SJCRH30 (cell line): ENCODE results near the gene EHBP1. TPM values are rescaled to one million over a fixed set of nuclear protein-coding genes. Genes with fewer than 3 reads are reported as not detected.

Experiments used
- DNase-seq, 2 experiments: peaks; one replicate each; pipeline ENCODE4 v3.0.0-alpha.2; 2015 to 2020
- H3K27ac ChIP-seq: fragments of 250-450 bp; sonication (Bioruptor Pico); 2 replicates; pipeline ENCODE4 v1.5.1; 2020; ENCODE audit warnings: mild to moderate bottlenecking, moderate library complexity
- H3K27me3 ChIP-seq: fragments of 250-450 bp; sonication (Bioruptor Pico); 2 replicates; pipeline ENCODE4 v1.5.1; 2020; ENCODE audit warnings: mild to moderate bottlenecking, moderate library complexity
- H3K36me3 ChIP-seq: fragments of 250-450 bp; sonication (Bioruptor Pico); 2 replicates; pipeline ENCODE4 v1.5.1; 2020; ENCODE audit warnings: mild to moderate bottlenecking, moderate library complexity
- H3K4me1 ChIP-seq: fragments of 250-450 bp; sonication (Bioruptor Pico); 2 replicates; pipeline ENCODE4 v1.5.1; 2020; ENCODE audit warnings: mild to moderate bottlenecking, moderate library complexity
- H3K4me3 ChIP-seq: fragments of 250-450 bp; sonication (Bioruptor Pico); 2 replicates; pipeline ENCODE4 v1.5.1; 2020; ENCODE audit warnings: mild to moderate bottlenecking, moderate library complexity
- H3K9me3 ChIP-seq: fragments of 250-450 bp; sonication (Bioruptor Pico); replicated peaks from 2 replicates; pipeline ENCODE4 v1.5.1; 2020; ENCODE audit warnings: mild to moderate bottlenecking, moderate library complexity
- total RNA-seq: library from RNA; depleted of rRNA; stranded (reverse); fragments of >200 nt; shearing (Covaris generic); gene quantifications from 2 replicates; pipeline ENCODE4 v1.2.3, GENCODE V29; 2014

The EHBP1 gene
- total RNA-seq, 1 experiment from 2014 or later: 32.7 TPM

DNA sequence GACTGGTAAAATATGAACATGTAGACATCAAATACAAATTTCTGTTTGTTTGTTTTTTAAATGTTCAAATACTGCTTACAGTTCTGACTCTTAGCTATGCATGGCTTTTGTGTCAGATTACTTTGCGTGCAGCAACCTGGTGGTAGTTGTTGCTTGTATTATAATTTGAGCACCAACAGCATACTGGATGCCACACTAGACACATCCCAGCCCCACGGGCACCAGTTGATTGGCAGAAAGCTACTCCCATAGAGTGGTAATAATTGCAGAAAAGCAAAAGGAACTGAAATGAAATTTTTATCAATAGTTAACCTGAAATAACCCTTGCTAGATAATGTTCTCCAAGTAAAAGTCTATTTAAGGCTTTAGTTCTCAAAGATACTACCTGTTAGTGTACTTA is 91.6 kb downstream of the EHBP1 start:
- H3K36me3 ChIP-seq: no peaks in the 10 kb centered on the region
- no peak for DNase-seq
- peaks cover 23% of the 10 kb centered on the region for H3K4me1 ChIP-seq
- H3K27me3 ChIP-seq: no peaks in the 10 kb centered on the region
- H3K4me3 ChIP-seq: no peak overlapping the region
- H3K27ac ChIP-seq: no peak overlapping the region
- no peaks in the 10 kb centered on the region for H3K9me3 ChIP-seq

DNA sequence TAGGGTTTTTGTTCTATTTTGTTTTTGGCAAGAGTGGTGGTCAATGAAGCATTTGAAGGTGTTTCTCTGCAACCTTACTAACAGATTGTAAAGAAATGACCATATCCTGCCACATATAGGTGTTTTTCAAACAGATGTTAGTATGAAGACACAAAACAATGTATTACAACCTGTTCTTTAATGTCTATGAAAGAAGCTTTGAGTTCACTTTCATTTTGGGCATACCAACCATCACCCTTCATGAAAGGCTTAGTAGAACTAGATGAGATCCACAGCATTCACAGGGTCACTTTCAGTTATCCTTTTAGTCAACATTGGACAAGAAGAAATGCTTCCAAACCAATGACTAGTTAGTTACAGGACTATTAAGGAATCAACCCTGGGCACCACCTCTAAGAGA is 95.1 kb downstream of the EHBP1 start:
- peaks cover 2% of the 10 kb centered on the region for H3K4me1 ChIP-seq
- DNase-seq: no peak
- no peak overlapping the region for H3K27ac ChIP-seq
- H3K36me3 ChIP-seq: no peaks in the 10 kb centered on the region
- no peaks in the 10 kb centered on the region for H3K9me3 ChIP-seq
- H3K27me3 ChIP-seq: no peaks in the 10 kb centered on the region
- no peak overlapping the region for H3K4me3 ChIP-seq

DNA sequence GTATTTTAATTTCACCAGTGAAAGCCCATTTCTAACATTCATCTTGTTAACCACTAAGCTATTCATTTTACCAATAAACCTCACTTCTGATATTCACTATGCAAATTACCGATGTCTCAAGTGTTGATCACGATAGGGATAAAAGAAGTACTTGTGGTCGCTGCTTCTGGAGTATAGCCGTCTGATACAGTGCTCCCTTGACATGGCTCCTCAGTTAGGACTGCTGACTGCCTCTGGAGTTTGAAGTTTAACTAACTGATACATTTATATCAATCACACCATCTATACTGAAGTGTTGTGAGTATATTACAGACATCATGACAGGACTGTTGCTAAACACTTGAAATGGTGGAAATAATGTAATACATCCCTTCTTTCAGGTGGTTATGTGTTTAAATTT is 95.6 kb downstream of the EHBP1 start:
- DNase-seq: no peak
- H3K36me3 ChIP-seq: no peaks in the 10 kb centered on the region
- no peak overlapping the region for H3K4me3 ChIP-seq
- H3K27ac ChIP-seq: no peak overlapping the region
- H3K9me3 ChIP-seq: no peaks in the 10 kb centered on the region
- H3K27me3 ChIP-seq: no peaks in the 10 kb centered on the region
- no peaks in the 10 kb centered on the region for H3K4me1 ChIP-seq

DNA sequence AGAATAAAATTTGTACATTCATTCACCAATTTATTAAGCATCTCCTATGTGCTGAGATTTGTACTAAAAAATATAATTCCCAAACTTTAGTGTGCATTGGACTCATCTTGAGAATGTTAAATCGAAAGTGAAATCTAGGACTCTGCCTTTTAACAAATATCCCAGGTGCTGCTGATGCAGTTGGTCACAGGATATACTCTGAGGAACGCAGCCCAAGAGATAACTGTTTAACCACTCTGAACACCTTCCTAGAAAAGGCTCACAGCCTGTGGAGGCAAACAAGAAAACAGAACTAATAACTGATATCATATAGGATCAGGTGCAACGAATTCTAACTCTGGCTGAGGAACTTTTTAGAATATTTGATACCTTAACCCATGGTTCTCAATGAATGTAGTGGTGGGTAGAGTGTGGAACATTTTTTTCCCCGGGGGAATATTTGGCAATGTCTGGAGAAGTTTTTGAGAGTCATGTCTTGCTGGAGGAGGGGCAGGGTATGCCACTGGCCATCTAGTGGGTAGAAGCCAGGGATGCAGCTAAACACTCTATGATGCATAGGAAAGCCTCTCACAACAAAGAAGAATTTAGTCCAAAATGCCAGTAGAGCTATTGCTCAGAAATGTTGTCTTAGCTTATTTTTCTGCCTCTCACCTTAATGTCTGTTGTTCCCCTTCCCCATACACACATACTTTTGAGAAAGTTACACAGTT is 96.5 kb downstream of the EHBP1 start:
- Histone ChIP-seq H3K4me1 (no peaks in the 10 kb centered on the region), H3K27me3 (no peaks in the 10 kb centered on the region), H3K27ac (no peak overlapping the region), H3K9me3 (no peaks in the 10 kb centered on the region), H3K36me3 (0 out of 2 replicates have a peak, but pooled peaks cover 5% of the 10 kb centered on the region), H3K4me3 (no peak overlapping the region)
- no peak for DNase-seq

DNA sequence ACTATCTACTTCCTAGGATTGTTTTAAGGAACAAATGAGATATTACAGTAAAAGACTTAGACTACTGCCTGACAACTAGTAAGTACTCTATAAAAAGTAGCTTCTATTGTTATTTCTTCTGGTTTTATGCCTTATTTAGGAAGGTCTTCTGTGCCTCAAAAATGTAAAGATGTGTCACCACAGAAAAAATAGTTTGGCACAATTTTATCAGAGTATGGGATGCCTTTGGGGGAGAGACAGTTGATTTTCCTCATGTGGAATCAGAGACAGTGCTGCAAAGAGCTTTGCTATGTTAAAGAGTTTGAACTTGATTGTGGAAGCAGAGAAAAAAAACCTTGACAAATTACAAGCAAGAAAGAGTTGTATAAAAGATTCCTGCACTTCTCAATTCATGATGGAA is 98.4 kb downstream of the EHBP1 start:
- Histone ChIP-seq H3K27ac (no peak overlapping the region), H3K27me3 (no peaks in the 10 kb centered on the region), H3K36me3 (0 out of 2 replicates have a peak, but pooled peaks cover 5% of the 10 kb centered on the region), H3K9me3 (0 out of 2 replicates have a peak, but pooled peaks cover 2% of the 10 kb centered on the region), H3K4me1 (no peaks in the 10 kb centered on the region), H3K4me3 (no peak overlapping the region)
- no peak for DNase-seq

DNA sequence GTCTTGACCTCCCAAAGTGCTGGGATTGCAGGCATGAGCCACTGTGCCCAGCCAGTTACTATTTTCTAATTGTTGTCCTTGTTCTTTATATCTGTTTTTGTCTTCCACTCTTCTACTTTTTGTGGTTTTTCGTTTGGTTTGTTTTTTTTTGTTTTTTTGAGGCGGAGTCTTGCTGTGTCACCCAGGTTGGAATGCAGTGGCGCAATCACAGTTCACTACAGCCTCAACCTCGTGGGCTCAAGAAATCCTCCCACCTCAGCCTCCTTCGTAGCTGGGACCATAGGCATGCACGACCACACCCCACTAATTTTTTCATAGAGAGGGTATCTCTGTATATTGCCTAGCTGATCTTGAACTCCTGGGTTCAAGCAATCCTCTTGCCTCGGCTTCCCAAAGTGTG is 100.7 kb downstream of the EHBP1 start:
- H3K4me1 ChIP-seq: no peaks in the 10 kb centered on the region
- 0 out of 2 replicates have a peak, but pooled peaks cover 5% of the 10 kb centered on the region for H3K36me3 ChIP-seq
- H3K4me3 ChIP-seq: no peak overlapping the region
- no peak for DNase-seq
- no peaks in the 10 kb centered on the region for H3K27me3 ChIP-seq
- no peak overlapping the region for H3K27ac ChIP-seq
- peaks cover 2% of the 10 kb centered on the region; the same call in 1 of the 2 replicates for H3K9me3 ChIP-seq

DNA sequence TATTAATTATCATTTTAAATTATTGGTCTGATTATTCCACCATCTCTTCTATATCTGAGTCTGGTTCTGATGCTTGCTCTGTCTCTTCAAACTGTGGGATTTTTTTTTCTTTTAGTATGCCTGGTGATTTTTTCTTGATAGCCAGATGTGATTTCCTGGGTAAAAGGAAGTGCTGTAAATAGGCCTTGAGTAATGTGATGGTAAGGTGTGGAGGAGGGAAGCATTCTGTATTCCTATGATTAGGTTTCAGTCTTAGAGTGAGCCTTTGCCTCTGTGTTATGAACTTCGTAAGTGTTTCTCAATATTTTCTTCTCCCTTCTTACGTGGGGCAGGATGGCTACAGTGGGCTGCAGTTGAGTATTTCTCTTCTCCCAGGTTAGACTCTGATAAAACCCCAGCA is 103.0 kb downstream of the EHBP1 start:
- no peak overlapping the region for H3K4me3 ChIP-seq
- 0 out of 2 replicates have a peak, but pooled peaks cover 5% of the 10 kb centered on the region for H3K36me3 ChIP-seq

DNA sequence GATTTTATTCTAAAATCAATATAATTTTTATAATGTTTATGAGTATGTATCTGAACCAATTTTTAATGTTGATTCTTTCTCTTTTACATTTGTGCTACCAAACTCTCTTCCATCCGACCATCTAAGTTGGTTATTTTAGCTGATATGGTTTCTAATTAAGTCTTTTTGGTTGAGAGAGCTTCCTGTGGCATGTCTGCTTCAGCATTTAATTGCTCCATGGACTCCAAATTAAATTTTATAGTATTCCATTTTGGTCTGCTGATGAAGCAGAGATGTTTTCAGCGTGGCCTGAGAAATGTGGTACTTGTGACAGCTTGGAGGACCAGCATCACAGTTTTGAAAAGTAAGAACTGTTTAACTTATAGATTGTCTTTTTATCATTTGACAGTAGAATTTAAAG is 105.6 kb downstream of the EHBP1 start:
- Histone ChIP-seq H3K27ac (no peak overlapping the region), H3K36me3 (0 out of 2 replicates have a peak, but pooled peaks cover 5% of the 10 kb centered on the region), H3K27me3 (no peaks in the 10 kb centered on the region), H3K4me1 (no peaks in the 10 kb centered on the region), H3K9me3 (peaks cover 2% of the 10 kb centered on the region; the same call in 1 of the 2 replicates), H3K4me3 (no peak overlapping the region)
- DNase-seq: no peak

More for the DNA sequence above, 103.0 kb downstream of the EHBP1 start:
- Histone ChIP-seq H3K9me3 (peaks cover 2% of the 10 kb centered on the region; the same call in 1 of the 2 replicates), H3K27ac (no peak overlapping the region), H3K27me3 (no peaks in the 10 kb centered on the region), H3K4me1 (no peaks in the 10 kb centered on the region)
- DNase-seq: no peak

DNA sequence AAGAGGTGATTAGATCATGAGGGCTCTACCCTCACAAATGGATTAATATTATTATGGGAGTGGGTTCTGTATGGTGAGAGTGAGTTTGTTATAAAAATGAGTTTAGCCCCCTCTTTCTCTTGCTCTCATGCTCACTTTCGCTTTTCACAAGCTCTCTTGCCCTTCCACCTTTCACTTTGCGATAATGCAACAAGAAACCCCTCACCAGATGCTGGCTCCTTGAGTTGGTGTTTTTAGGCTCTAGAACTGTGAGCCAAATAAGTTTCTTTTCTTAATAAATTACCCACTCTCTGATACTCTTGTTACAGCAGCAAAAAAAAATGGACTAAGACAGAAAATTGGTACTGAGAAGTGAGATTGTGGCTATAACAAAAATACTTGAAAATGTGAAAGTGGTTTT is 106.5 kb downstream of the EHBP1 start:
- H3K27me3 ChIP-seq: no peaks in the 10 kb centered on the region
- H3K9me3 ChIP-seq: peaks cover 2% of the 10 kb centered on the region; the same call in 1 of the 2 replicates
- no peak overlapping the region for H3K27ac ChIP-seq
- H3K36me3 ChIP-seq: no peaks in the 10 kb centered on the region
- DNase-seq: no peak
- no peaks in the 10 kb centered on the region for H3K4me1 ChIP-seq
- no peak overlapping the region for H3K4me3 ChIP-seq

DNA sequence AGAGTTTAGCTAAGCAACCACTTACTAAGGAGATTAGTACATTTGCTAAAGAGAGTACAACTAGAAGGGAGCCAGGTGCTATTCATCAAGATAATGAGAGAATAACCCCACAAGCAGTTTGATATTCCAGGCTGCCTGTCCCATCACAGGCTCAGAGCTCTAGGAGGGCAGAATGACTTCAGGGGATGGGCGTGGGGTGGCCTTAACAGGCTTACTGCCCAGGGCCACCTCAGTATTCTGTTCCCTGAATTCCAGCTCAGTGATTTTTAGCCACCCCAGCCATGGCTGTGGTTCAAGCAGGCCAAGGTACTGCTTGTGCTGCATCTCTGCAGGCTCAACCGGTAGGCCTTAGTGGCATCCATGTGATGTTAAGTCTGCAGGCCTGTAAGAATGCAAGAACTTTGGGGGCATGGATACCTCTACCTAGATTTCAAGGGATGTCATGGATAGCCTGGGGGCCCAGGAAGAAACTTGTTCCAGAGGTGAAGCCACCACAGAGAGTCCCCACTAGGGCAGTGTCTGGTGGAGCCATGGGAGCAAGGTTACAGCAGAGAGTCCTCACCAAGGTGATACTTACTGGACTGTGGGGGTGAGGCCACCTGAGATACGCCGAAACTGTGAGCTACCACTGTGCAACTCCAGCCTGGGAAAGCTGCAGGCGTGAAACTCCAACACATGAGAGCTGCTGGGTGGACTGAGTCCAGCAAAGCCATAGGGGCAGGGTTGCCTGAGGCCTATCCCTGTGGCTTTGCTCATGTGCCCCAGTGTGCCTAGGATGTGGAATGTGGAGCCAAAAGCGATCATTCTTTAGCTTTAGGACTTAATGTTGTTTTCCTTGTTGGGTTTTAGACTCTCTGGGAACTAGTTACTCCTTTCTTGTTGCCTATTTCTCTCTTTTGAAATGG is 107.7 kb downstream of the EHBP1 start:
- DNase-seq: no peak
- Histone ChIP-seq H3K27ac (no peak overlapping the region), H3K9me3 (peaks cover 2% of the 10 kb centered on the region; the same call in 1 of the 2 replicates)

DNA sequence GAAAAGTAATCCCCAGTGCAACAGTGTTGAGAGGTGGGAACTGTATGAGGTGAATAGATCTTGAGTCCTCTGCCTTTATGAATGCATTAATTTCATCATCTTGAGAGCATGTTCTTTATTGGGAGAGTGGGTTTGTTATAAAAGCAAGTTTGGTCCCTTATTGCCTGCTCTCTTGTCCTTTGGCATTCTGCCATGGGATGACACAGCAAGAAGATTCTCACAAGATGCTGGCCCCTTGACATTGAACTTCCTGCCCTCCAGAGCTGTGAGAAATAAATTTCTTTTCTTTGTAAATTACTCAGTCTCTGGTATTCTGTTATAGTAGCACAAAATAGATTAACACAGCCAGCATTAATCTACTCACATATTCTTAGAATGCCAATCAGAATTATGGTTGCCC is 108.6 kb downstream of the EHBP1 start:
- H3K9me3 ChIP-seq: no peaks in the 10 kb centered on the region; the same call in 1 of the 2 replicates
- H3K27me3 ChIP-seq: no peaks in the 10 kb centered on the region
- no peaks in the 10 kb centered on the region for H3K36me3 ChIP-seq
- H3K27ac ChIP-seq: no peak overlapping the region
- H3K4me1 ChIP-seq: no peaks in the 10 kb centered on the region
- no peak overlapping the region for H3K4me3 ChIP-seq
- DNase-seq: no peak

More for the DNA sequence above, 107.7 kb downstream of the EHBP1 start:
- Histone ChIP-seq H3K27me3 (no peaks in the 10 kb centered on the region), H3K4me3 (no peak overlapping the region), H3K36me3 (no peaks in the 10 kb centered on the region), H3K4me1 (no peaks in the 10 kb centered on the region)

DNA sequence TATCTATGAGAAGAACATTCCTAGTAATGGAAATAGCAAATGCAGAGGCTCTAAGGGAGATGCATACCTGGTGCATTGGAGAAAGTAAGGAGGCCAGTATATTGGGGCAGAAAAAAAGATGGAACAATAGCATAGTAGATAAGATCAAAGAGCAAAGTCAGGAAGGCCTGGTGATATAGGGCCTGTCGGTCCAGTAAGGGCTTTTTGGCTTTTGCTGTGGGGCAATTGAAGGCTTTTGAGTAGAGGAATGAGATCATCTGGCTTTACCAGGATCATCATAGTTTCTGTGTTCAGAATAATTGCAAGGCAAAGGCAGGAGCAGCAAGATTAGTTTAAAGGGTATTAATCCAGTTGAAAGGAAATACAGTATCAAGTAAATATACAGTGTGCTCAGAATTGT is 111.8 kb downstream of the EHBP1 start:
- H3K36me3 ChIP-seq: no peaks in the 10 kb centered on the region
- DNase-seq: no peak
- H3K4me1 ChIP-seq: no peaks in the 10 kb centered on the region
- H3K27ac ChIP-seq: no peak overlapping the region
- H3K9me3 ChIP-seq: no peaks in the 10 kb centered on the region
- no peaks in the 10 kb centered on the region for H3K27me3 ChIP-seq
- no peak overlapping the region for H3K4me3 ChIP-seq

DNA sequence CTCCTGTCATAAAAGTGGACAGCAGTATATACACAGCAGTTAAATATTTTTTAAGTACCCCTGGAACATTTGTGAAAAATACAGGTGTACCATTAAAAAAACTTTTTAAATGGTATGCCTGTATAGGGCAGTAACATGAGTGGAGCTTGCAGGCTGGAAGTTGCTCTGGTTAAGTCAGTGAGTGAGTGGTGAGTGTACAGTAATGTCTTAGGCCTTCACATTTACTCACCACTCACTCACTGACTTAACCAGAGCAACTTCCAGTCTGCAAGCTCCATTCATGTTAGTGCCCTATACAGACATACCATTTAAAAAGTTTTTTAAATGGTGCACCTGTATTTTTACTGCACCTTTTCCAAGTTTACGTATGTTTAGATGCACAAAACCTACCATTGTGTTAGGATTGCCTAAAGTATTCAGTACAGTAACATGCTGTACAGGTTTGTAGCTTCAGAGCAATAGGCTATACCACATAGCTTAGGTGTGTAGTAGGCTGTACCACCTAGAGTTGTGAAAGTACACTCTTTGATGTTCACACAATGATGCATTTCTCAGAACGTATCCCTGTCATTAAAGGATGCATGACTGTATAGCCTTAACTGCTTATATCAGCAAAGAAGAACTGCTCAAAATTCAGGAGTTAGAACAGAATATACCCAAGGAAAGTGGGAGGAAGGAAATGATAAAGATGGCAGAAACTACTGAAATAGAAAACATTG is 112.6 kb downstream of the EHBP1 start:
- no peaks in the 10 kb centered on the region for H3K36me3 ChIP-seq
- H3K4me1 ChIP-seq: no peaks in the 10 kb centered on the region
- no peak overlapping the region for H3K4me3 ChIP-seq
- H3K27ac ChIP-seq: no peak overlapping the region
- no peaks in the 10 kb centered on the region for H3K27me3 ChIP-seq
- DNase-seq: no peak
- no peaks in the 10 kb centered on the region for H3K9me3 ChIP-seq

DNA sequence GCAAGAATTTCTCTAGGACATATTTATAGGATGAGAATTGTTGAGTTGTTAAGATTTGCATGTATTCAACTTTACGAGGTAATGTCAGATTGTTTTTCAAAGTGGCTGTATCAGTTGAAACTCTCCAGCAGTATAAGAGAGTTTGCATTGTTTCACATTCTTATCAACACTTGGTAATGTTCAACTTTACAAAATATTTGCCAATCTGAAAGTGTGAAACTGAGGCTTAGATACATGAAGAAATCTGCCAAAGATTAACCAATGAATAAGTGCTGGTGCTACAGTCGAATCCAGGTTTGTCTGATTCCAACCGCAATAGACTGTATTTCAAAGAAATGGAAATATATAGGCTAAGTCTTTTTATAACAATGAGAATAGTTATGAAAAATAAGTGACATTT is 117.0 kb downstream of the EHBP1 start:
- Histone ChIP-seq H3K27me3 (no peaks in the 10 kb centered on the region), H3K4me1 (peaks cover 23% of the 10 kb centered on the region), H3K9me3 (no peaks in the 10 kb centered on the region), H3K27ac (no peak overlapping the region), H3K36me3 (peaks cover 10% of the 10 kb centered on the region), H3K4me3 (no peak overlapping the region)
- no peak for DNase-seq
